Endothelial cell (in vitro differentiated cells): Measurements from ENCODE around the gene PCDH8. TPM values are rescaled to one million over a fixed set of nuclear protein-coding genes. Genes with fewer than 3 reads are reported as not detected.

ENCODE experiments used
- DNase-seq: peaks from one replicate; pipeline ENCODE4 v3.0.0; 2021; ENCODE audit warnings: low spot score
- H3K27ac Mint-ChIP-seq: one replicate; pipeline ENCODE4 v1.8.0; 2021; ENCODE audit warnings: mixed read lengths, inconsistent platforms; ENCODE audit not compliant: unreplicated experiment
- H3K27me3 Mint-ChIP-seq: one replicate; pipeline ENCODE4 v1.8.0; 2021; ENCODE audit warnings: mild to moderate bottlenecking, moderate library complexity, mixed read lengths, inconsistent platforms; ENCODE audit not compliant: unreplicated experiment
- H3K36me3 Mint-ChIP-seq: one replicate; pipeline ENCODE4 v1.8.0; 2021; ENCODE audit warnings: mild to moderate bottlenecking, low read depth, mixed read lengths, inconsistent platforms; ENCODE audit not compliant: unreplicated experiment
- H3K4me1 Mint-ChIP-seq: one replicate; pipeline ENCODE4 v1.8.0; 2021; ENCODE audit warnings: mild to moderate bottlenecking, mixed read lengths, inconsistent platforms; ENCODE audit not compliant: unreplicated experiment
- H3K4me3 Mint-ChIP-seq: one replicate; pipeline ENCODE4 v1.8.0; 2021; ENCODE audit warnings: mild to moderate bottlenecking, mixed read lengths, inconsistent platforms; ENCODE audit not compliant: unreplicated experiment
- H3K9me3 Mint-ChIP-seq: one replicate; pipeline ENCODE4 v1.8.0; 2021; ENCODE audit warnings: mixed read lengths, inconsistent platforms; ENCODE audit not compliant: unreplicated experiment
- total RNA-seq: library from RNA; stranded (reverse); fragmentation: NEBNext Ultra II Directional; extraction: Animal tissue kit (Norgen Biotek cat#: 25700); gene quantifications from one replicate; pipeline ENCODE4 v1.2.1, GENCODE V29; 2021; ENCODE audit not compliant: unreplicated experiment
- TF ChIP-seq, protein P1 (sequence below): fragments of 200-600 bp; sonication (generic); IDR thresholded peaks from one replicate; pipeline ENCODE4 v1.5.0; 2021; ENCODE audit warnings: antibody characterized with exemption; ENCODE audit not compliant: unreplicated experiment

PCDH8 gene
- total RNA-seq, 1 donor from 2014 or later, result 0.15 TPM

DNA sequence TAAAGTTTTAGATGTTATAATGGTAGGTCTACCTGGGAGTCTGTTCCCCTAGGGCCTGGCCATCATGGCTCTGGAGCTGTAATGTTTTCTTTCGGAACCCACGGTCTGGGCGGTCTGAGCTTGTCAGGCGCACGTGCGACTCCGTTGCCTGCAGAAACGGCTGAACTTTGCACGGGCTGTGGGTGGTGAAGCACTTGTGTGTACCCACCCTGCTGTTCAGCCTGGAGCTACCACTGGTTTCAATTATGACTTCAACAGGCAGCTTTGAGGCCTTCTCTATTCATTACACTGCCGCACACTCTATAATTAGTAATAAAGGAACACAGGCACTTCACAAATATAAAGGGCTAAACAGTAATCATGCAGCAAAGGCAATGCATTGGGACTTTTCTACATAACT lies 6.0 kb downstream of the PCDH8 start:
- Mint-ChIP-seq H3K36me3 (no peaks in the 10 kb centered on the region), H3K27ac (no peak overlapping the region), H3K4me3 (no peak overlapping the region), H3K9me3 (no peaks in the 10 kb centered on the region), H3K27me3 (peaks cover 8% of the 10 kb centered on the region), H3K4me1 (no peaks in the 10 kb centered on the region)
- TF ChIP-seq, protein P1, sequence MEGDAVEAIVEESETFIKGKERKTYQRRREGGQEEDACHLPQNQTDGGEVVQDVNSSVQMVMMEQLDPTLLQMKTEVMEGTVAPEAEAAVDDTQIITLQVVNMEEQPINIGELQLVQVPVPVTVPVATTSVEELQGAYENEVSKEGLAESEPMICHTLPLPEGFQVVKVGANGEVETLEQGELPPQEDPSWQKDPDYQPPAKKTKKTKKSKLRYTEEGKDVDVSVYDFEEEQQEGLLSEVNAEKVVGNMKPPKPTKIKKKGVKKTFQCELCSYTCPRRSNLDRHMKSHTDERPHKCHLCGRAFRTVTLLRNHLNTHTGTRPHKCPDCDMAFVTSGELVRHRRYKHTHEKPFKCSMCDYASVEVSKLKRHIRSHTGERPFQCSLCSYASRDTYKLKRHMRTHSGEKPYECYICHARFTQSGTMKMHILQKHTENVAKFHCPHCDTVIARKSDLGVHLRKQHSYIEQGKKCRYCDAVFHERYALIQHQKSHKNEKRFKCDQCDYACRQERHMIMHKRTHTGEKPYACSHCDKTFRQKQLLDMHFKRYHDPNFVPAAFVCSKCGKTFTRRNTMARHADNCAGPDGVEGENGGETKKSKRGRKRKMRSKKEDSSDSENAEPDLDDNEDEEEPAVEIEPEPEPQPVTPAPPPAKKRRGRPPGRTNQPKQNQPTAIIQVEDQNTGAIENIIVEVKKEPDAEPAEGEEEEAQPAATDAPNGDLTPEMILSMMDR, result no peak
- DNase-seq, result no peak

DNA sequence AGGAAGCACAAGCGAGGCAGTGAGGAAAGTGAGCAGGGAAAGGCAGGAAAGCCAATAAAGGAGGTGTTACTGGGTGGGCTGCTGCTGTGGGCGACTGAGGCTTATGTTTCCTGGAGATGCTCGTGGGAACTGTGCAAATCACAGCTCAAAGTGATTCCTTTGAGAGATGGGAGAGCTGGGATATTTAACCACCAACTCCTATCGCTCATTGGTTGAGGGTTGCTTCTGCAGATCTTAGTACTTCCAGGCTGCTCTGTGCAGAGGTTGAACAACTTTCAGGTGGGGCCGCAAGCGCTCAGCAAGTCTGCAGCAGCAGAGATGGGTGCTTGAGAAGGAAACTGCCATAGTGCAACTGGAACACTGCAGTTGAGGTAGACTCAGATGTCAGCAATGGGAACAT lies 8.4 kb downstream of the PCDH8 start:
- H3K36me3 Mint-ChIP-seq, result no peaks in the 10 kb centered on the region
- H3K9me3 Mint-ChIP-seq, result no peaks in the 10 kb centered on the region
- TF ChIP-seq, protein P1, result no peak
- H3K4me1 Mint-ChIP-seq, result no peaks in the 10 kb centered on the region
- DNase-seq, result no peak
- peaks cover 7% of the 10 kb centered on the region for H3K27me3 Mint-ChIP-seq
- H3K4me3 Mint-ChIP-seq, result no peak overlapping the region
- H3K27ac Mint-ChIP-seq, result no peak overlapping the region

DNA sequence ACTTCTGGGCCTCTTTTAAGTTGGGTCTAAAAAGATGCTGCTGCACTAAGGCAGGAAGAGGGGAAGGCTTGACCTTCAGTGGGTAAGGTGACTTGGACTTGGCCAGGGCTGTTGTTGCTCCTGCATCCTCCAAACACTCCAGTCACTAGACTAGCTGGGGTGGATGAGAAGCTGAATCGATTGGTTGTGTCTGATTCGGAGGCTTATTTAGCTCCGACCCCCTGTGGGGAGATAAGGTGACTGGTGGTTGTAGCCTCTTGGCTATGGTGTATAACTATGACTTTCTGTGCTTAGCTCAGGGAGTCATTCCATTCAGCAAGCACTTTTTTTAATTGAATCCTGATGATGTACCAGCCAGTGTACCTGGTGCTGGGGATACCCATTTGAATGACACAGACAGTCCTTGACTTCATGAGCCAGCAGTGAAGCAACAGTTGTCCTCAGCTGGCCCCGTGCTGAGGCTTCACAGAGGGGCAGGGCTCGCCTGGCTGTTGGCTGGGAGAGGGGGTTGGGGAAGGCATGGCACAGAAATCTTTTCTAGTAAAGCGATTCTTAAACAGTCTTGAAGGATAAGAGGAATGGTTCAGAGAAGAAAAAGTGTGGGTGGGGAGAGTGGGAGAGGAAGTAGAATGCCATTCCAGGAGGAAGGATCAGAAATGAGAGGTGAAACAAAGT lies 9.9 kb downstream of the PCDH8 start:
- no peak for DNase-seq
- Mint-ChIP-seq H3K9me3 (no peaks in the 10 kb centered on the region), H3K27ac (no peak overlapping the region), H3K4me3 (no peak overlapping the region), H3K27me3 (peaks cover 3% of the 10 kb centered on the region), H3K36me3 (no peaks in the 10 kb centered on the region), H3K4me1 (no peaks in the 10 kb centered on the region)
- TF ChIP-seq, protein P1, result no peak

DNA sequence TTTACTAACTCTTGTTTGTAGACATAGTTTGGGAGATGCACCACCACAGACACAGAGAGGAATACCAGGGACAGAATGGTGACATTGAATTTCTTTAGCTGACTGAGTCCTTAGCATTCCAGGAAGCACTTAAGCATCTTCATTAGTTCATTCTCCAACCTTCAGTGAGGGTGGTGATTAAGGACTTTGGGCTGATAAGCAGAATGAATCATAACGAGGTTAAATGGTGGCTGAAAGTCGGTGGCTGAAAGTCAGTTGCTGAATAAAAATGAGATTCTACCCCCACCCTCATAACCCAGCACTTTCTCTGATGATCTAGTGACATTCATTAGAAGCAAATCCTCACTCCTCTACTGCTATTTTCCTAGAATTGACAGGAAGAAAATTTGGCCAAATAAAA lies 10.6 kb downstream of the PCDH8 start:
- Mint-ChIP-seq H3K36me3 (no peaks in the 10 kb centered on the region), H3K4me3 (no peak overlapping the region), H3K27ac (no peak overlapping the region), H3K4me1 (no peaks in the 10 kb centered on the region), H3K27me3 (peaks cover 3% of the 10 kb centered on the region), H3K9me3 (no peaks in the 10 kb centered on the region)
- DNase-seq, result no peak
- TF ChIP-seq, protein P1, result no peak

DNA sequence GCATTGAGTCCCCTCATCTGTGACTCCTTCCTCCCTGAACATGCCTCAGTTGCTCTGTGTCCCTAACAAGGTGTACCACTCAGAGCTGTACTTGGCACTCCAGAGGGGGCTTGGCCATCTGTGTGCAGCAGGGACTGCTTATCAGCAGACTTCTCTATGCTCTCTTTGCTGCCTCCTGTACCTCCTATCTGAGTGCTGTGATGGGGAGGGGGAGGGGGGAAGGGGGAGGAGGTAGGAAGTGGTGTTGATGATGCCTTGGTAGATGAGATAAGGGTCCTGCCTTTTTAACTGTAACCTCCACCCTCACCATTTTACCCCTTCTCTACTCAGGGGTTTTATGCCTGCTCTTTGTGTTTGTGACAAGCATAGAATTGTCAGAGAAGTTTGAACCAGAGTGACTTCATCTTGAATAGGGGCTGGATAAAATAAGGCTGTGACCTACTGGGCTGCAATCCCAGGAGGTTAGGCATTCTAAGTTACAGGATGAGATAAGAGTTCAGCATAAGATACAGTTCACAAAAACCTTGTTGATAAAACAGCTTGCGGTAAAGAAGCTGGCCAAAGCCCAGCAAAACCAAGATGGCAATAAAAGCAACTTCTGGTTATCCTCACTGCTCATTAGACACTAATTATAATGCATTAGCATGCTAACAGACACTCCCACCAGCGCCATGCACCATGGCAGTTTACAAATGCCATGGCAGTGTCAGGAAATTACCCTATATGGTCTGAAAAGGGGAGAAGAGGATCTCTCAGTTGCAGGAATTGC lies 13.2 kb downstream of the PCDH8 start:
- H3K27me3 Mint-ChIP-seq, result peaks cover 3% of the 10 kb centered on the region
- H3K4me3 Mint-ChIP-seq, result no peak overlapping the region
- DNase-seq, result no peak

More for the DNA sequence above, 13.2 kb downstream of the PCDH8 start:
- Mint-ChIP-seq H3K4me1 (no peaks in the 10 kb centered on the region), H3K36me3 (no peaks in the 10 kb centered on the region), H3K27ac (no peak overlapping the region), H3K9me3 (no peaks in the 10 kb centered on the region)
- TF ChIP-seq, protein P1, result no peak
